Measurements from ENCODE around the gene LAMA1. TPM values are rescaled to one million over a fixed set of nuclear protein-coding genes. Genes with fewer than 3 reads are reported as not detected.

Gene LAMA1
- total and polyA plus RNA-seq, 2 donors (not counting 3 experiments of a cell fraction or from before 2014, with no cell fraction given), result 0.04 TPM; not detected in 1

DNA sequence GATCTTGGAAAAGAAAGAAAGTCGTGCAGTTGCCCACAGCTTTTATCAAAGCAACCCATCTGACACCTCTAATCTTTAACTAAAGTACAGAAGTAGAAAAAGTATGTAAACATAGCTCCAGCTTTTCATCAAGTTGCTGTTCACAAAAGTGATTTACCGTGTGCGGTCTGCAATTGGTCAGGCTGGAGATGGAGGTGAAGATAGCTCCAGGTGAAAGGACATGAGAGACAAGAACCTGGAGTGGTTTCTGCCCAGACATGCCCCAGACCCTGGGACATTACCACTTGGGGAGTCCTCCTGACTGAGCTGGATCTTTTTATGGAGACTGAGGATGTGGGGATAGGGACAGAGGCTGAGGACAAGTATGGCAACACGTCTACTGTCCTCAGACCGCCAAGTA is 82.7 kb downstream of the LAMA1 start:
- Histone ChIP-seq H3K9me1 (replicated peaks; ENCODE audit: control insufficient read depth, extremely low read depth, insufficient read depth, low read length) (no peaks in the 10 kb centered on the region), H3K9ac (replicated peaks; ENCODE audit: extremely low read depth, insufficient read depth, low read length) (no peak overlapping the region), H3K9me3 (replicated peaks; ENCODE audit: control insufficient read depth, insufficient read depth, low read length) (no peaks in the 10 kb centered on the region), H3K27me3 (ENCODE audit: control insufficient read depth in 2 of 2, insufficient read depth in 2 of 2, low read length in 2 of 2) (no peaks in the 10 kb centered on the region), H3K4me1 (ENCODE audit: control insufficient read depth, extremely low read depth, insufficient read depth, low read length) (no peaks in the 10 kb centered on the region), H3K79me2 (ENCODE audit: control insufficient read depth, insufficient read depth, low read length) (no peaks in the 10 kb centered on the region), H3K4me3 (replicated peaks in 1 of 3; ENCODE audit: insufficient read depth in 1 of 3, low read depth in 1 of 3, low read length in 3 of 3) (no peak overlapping the region), H3K27ac (ENCODE audit: insufficient read depth, low read depth, low read length) (no peak overlapping the region), H4K20me1 (replicated peaks; ENCODE audit: control insufficient read depth, extremely low read depth, insufficient read depth, low read length) (no peaks in the 10 kb centered on the region), H2AFZ (ENCODE audit: low read depth, low read length) (no peak overlapping the region), H3K4me2 (ENCODE audit: insufficient read depth, low read length) (no peak overlapping the region), H3K36me3 (ENCODE audit: control insufficient read depth in 2 of 2, extremely low read depth in 1 of 2, insufficient read depth in 2 of 2, low read length in 2 of 2) (no peaks in the 10 kb centered on the region)
- BruUV-seq (replicated peaks), result no TSS peak
- intact Hi-C loops (cut with micrococcal nuclease) (no loop called here), dilution Hi-C loops (cut with MboI; ENCODE audit: extremely low pct_ligation_motif_present, low sequenced_read_pairs) (no loop called here)
- ChIA-PET CTCF (interaction anchor here (1.9 kb wide), 1 partner anchor 13 kb away, joined by 5 read pairs; no protein-coding TSS in a partner anchor), POLR2A (no interaction called here)
- no peak for FAIRE-seq
- TF ChIP-seq MAX (IDR thresholded peaks at IDR 0.05; ENCODE audit: insufficient read depth, insufficient read length), result no peak
- no peak for TF ChIP-seq EZH2 (IDR thresholded peaks at IDR 0.05; ENCODE audit: borderline replicate concordance, low read depth, low read length, severe bottlenecking)
- no peak for TF ChIP-seq CTCF (IDR thresholded peaks at IDR 0.05; ENCODE audit: extremely low read depth in 1 of 2, insufficient read depth in 1 of 2, low read depth in 1 of 2, low read length in 2 of 2)
- TF ChIP-seq MYC (IDR thresholded peaks at IDR 0.05; ENCODE audit: low read depth, low read length), result no peak
- DNase-seq (ENCODE audit: low read depth, low spot score), result no peak

DNA sequence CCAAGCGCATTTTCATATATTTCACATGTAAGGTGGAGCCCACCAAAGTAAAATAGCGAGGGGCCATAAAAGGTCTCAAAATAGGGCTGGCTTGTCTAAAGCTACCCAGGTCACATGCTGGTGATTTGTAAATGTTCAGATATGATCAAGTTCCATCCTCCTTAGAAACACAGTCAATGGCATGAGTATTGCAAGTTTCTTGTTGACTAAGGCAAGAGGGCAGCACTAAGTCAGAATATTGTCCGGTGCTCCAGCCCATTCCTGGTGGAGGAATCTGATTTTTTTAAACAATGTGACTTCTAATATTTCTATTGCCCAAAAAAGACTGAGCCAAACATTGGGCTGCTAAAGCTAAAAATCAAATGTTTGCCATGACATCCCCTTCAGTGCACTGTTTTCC is 85.1 kb downstream of the LAMA1 start:
- TF ChIP-seq POLR2AphosphoS5 (IDR thresholded peaks at IDR 0.05; ENCODE audit: insufficient read depth, low read depth, low read length) (no peak), JUN (IDR thresholded peaks at IDR 0.05; ENCODE audit: borderline replicate concordance, insufficient read depth, insufficient read length, low read depth) (no peak)
- dilution Hi-C loops (cut with MboI; ENCODE audit: extremely low pct_ligation_motif_present, low sequenced_read_pairs) (no loop called here), intact Hi-C loops (cut with micrococcal nuclease) (no loop called here)
- H3K9me3 ChIP-seq (replicated peaks; ENCODE audit: control insufficient read depth, insufficient read depth, low read length), result no peaks in the 10 kb centered on the region
- H3K79me2 ChIP-seq (ENCODE audit: control insufficient read depth, insufficient read depth, low read length), result no peaks in the 10 kb centered on the region
- no peak overlapping the region for H3K4me2 ChIP-seq (ENCODE audit: insufficient read depth, low read length)
- no peaks in the 10 kb centered on the region for H4K20me1 ChIP-seq (replicated peaks; ENCODE audit: control insufficient read depth, extremely low read depth, insufficient read depth, low read length)
- H3K4me1 ChIP-seq (ENCODE audit: control insufficient read depth, extremely low read depth, insufficient read depth, low read length), result no peaks in the 10 kb centered on the region
- no peak overlapping the region for H2AFZ ChIP-seq (ENCODE audit: low read depth, low read length)
- no peaks in the 10 kb centered on the region for H3K36me3 ChIP-seq (ENCODE audit: control insufficient read depth in 2 of 2, extremely low read depth in 1 of 2, insufficient read depth in 2 of 2, low read length in 2 of 2)
- ChIA-PET POLR2A (no interaction called here), CTCF (no interaction called here)
- no peak for DNase-seq (ENCODE audit: low read depth, low spot score)
- H3K27me3 ChIP-seq (ENCODE audit: control insufficient read depth in 2 of 2, insufficient read depth in 2 of 2, low read length in 2 of 2), result no peaks in the 10 kb centered on the region
- no peak for FAIRE-seq
- no TSS peak for BruUV-seq (replicated peaks)
- no peak overlapping the region for H3K27ac ChIP-seq (ENCODE audit: insufficient read depth, low read depth, low read length)
- no peaks in the 10 kb centered on the region for H3K9me1 ChIP-seq (replicated peaks; ENCODE audit: control insufficient read depth, extremely low read depth, insufficient read depth, low read length)
- no peak overlapping the region for H3K4me3 ChIP-seq (replicated peaks in 1 of 3; ENCODE audit: insufficient read depth in 1 of 3, low read depth in 1 of 3, low read length in 3 of 3)
- H3K9ac ChIP-seq (replicated peaks; ENCODE audit: extremely low read depth, insufficient read depth, low read length), result no peak overlapping the region

All from endothelial cell of umbilical vein (primary cell).